ENCODE data around the gene HIGD1B. TPM values are rescaled to one million over a fixed set of nuclear protein-coding genes. Genes with fewer than 3 reads are reported as not detected.

Gene HIGD1B
- total RNA-seq, 1 donor from 2014 or later = not detected

GRCh38 chr17:44884941-44885340 lies 37.3 kb downstream of the HIGD1B start:
- TF ChIP-seq, protein P1, sequence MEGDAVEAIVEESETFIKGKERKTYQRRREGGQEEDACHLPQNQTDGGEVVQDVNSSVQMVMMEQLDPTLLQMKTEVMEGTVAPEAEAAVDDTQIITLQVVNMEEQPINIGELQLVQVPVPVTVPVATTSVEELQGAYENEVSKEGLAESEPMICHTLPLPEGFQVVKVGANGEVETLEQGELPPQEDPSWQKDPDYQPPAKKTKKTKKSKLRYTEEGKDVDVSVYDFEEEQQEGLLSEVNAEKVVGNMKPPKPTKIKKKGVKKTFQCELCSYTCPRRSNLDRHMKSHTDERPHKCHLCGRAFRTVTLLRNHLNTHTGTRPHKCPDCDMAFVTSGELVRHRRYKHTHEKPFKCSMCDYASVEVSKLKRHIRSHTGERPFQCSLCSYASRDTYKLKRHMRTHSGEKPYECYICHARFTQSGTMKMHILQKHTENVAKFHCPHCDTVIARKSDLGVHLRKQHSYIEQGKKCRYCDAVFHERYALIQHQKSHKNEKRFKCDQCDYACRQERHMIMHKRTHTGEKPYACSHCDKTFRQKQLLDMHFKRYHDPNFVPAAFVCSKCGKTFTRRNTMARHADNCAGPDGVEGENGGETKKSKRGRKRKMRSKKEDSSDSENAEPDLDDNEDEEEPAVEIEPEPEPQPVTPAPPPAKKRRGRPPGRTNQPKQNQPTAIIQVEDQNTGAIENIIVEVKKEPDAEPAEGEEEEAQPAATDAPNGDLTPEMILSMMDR (IDR thresholded peaks at IDR 0.05) = no peak
- Mint-ChIP-seq H3K27me3 (no peaks in the 10 kb centered on the region), H3K36me3 (ENCODE audit: low read depth) (peaks cover 67% of the 10 kb centered on the region), H3K9me3 (no peaks in the 10 kb centered on the region), H3K4me1 (no peaks in the 10 kb centered on the region), H3K4me3 (no peak overlapping the region), H3K27ac (no peak overlapping the region)
- ChIA-PET CTCF (no interaction called here), POLR2A (no interaction called here)
- DNase-seq = no peak
- ATAC-seq (ENCODE audit: low read depth) = no peak
- intact Hi-C loops (cut with micrococcal nuclease) = no loop called here

DNA sequence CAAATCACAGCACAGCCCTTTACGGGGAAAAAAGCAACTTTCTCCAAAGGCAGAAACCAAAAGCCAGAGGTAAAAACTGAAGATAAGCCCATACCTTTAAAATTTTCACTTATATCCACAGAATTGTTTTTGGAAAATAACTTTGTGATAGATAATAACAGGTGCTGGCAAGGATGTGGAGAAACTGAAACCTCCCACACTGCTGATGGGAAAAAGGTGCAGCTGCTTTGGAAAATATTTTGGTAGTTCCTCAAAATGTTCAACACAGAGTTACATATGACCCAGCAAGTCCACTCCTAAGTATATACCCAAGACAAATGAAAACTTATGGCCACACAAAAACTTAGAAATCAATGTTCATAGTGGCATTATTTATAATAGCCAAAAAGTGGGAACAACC lies 39.3 kb downstream of the HIGD1B start:
- ATAC-seq (ENCODE audit: low read depth) (no peak), DNase-seq (no peak)
- ChIA-PET CTCF (no interaction called here), POLR2A (no interaction called here)
- TF ChIP-seq, protein P1 (IDR thresholded peaks at IDR 0.05) = no peak
- H3K4me3 Mint-ChIP-seq = no peak overlapping the region
- no peaks in the 10 kb centered on the region for H3K9me3 Mint-ChIP-seq
- intact Hi-C loops (cut with micrococcal nuclease) = no loop called here
- no peaks in the 10 kb centered on the region for H3K4me1 Mint-ChIP-seq
- H3K27ac Mint-ChIP-seq = no peak overlapping the region
- no peaks in the 10 kb centered on the region for H3K27me3 Mint-ChIP-seq
- peaks cover 60% of the 10 kb centered on the region for H3K36me3 Mint-ChIP-seq (ENCODE audit: low read depth)

- intact Hi-C loops (cut with micrococcal nuclease) = no loop called here
- Mint-ChIP-seq H3K9me3 (no peaks in the 10 kb centered on the region), H3K4me1 (peaks cover under 1% of the 10 kb centered on the region), H3K36me3 (ENCODE audit: low read depth) (peaks cover 53% of the 10 kb centered on the region), H3K27ac (no peak overlapping the region), H3K4me3 (no peak overlapping the region), H3K27me3 (no peaks in the 10 kb centered on the region)
- ChIA-PET CTCF (no interaction called here), POLR2A (interaction anchor here (0.6 kb wide), 1 partner anchor 11 kb away, joined by 3 read pairs; the partner anchor contains the start of gene EFTUD2)
- ATAC-seq (ENCODE audit: low read depth) = no peak
- TF ChIP-seq, protein P1 (IDR thresholded peaks at IDR 0.05) = no peak
- no peak for DNase-seq
Measured at GRCh38 chr17:44887971-44888954, 40.6 kb downstream of the HIGD1B start.

DNA sequence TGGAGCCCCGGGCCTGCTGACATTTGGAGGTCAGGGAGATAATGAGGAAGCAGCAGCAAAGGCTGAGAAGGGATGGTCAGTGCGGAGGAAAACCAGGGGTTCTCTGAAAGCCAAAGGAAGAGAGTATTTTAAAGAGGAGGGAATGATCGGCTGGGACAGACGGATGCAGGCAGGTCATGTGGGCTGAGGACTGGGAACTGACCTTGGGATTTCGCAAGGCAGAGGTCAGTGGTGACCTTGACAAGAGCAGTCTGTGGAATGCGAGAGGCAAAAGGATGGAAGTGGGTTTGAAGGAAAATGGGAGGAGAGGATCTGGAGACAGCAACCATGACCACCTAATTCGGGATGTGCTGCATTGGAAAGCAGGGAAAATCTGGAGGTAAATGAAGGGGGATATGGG lies 41.3 kb downstream of the HIGD1B start:
- Mint-ChIP-seq H3K4me1 (peaks cover 3% of the 10 kb centered on the region), H3K9me3 (no peaks in the 10 kb centered on the region), H3K27me3 (no peaks in the 10 kb centered on the region), H3K36me3 (ENCODE audit: low read depth) (peaks cover 52% of the 10 kb centered on the region), H3K27ac (no peak overlapping the region), H3K4me3 (no peak overlapping the region)
- intact Hi-C loops (cut with micrococcal nuclease) = no loop called here
- ChIA-PET CTCF (no interaction called here), POLR2A (no interaction called here)
- no peak for DNase-seq
- TF ChIP-seq, protein P1 (IDR thresholded peaks at IDR 0.05) = no peak
- ATAC-seq (ENCODE audit: low read depth) = no peak

- peaks cover 38% of the 10 kb centered on the region for H3K36me3 Mint-ChIP-seq (ENCODE audit: low read depth)
- CTCF ChIA-PET = no interaction called here
Measured at GRCh38 chr17:44892250-44892649, 44.6 kb downstream of the HIGD1B start.

More at GRCh38 chr17:44892250-44892649, 44.6 kb downstream of the HIGD1B start:
- no peaks in the 10 kb centered on the region for H3K27me3 Mint-ChIP-seq
- H3K9me3 Mint-ChIP-seq = no peaks in the 10 kb centered on the region
- no peak for ATAC-seq (ENCODE audit: low read depth)
- no peak overlapping the region for H3K4me3 Mint-ChIP-seq
- DNase-seq = no peak
- TF ChIP-seq, protein P1 (IDR thresholded peaks at IDR 0.05) = no peak
- H3K4me1 Mint-ChIP-seq = peaks cover 15% of the 10 kb centered on the region
- POLR2A ChIA-PET = interaction anchor here (0.7 kb wide), 1 partner anchor 165 kb away, joined by 5 read pairs; no protein-coding TSS in a partner anchor
- intact Hi-C loops (cut with micrococcal nuclease) = loop anchor here (10.0 kb wide), 1 partner anchor 187 kb away; the partner anchor contains the start of gene DBF4B
- H3K27ac Mint-ChIP-seq = no peak overlapping the region
